NCI-H1436 (cell line): ENCODE data around the gene CCDC106.
A peak's percentile ranks its signal among the peaks of the same experiment; 100 is the strongest.

Experiments
- DNase-seq: peaks from one replicate; lab custom pipeline; 2025; lab: John Stamatoyannopoulos, UW

Gene CCDC106

DNA sequence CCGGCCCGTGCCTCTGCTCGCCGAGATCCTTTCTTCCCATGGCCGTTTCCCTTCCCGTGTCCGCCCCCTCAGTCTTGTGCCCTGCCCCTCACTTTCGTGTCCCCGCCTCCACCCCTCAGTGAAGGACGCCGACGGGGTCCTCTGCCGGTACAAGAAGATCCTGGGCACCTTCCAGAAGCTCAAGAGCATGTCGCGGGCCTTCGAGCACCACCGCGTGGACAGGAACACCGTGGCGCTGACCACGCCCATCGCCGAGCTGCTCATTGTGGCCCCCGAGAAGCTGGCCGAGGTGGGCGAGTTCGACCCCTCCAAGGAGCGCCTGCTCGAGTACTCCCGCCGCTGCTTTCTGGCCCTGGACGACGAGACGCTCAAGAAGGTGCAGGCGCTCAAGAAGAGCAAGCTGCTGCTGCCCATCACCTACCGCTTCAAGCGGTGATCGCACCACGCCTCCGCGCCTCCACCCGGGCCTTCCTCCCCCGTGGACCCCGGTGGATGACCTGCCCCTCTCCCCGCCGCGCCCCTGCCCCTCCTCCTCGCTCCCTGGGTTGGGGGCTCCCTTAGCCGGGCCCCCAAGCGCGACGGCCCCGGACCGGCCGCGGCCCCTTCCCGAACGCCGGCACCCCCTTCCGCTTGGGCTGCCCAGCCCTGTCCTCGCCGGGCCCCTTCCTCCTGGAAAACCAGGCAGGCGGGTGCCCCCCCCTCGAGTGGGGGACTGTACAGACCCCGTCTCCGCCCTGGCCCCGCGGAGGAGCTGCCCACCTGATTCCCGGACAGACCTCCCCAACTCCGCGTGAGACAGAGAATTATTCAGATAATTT lies 4.5 kb downstream of the CCDC106 start:
- no peak for DNase-seq

DNA sequence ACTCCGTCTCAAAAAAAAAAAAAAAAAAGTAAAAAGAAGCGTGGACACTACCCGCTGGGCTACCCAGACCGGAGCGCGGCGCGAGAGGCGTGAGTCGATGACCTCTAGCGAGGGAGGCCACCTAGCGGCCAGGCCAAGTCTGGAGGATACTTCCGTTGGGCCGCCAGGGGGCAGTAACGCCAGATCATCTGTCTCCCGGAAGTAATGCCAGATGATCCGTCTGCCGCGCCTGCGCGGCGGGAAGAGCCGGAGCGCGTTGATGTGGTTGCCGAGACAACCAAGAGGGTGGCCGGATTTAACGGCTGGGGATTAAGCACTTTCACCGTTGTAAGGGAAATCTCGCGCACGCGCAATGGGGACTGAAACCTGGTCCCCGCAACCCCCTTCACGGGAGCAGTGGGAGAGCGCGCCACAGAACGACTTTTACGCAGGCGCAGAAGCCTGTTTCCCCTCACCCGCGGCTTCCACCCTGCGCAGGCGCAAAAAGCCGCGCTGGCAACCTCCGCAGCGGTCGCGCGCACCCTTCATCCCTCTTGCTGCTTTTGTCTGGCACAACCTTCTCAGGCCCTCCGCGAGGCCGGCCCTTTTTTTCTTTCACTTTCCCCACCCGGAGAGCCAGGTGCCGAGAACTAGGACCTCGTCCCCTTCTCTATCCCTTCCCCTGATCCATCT lies 5.8 kb downstream of the CCDC106 start:
- peak; percentile 99 for DNase-seq

DNA sequence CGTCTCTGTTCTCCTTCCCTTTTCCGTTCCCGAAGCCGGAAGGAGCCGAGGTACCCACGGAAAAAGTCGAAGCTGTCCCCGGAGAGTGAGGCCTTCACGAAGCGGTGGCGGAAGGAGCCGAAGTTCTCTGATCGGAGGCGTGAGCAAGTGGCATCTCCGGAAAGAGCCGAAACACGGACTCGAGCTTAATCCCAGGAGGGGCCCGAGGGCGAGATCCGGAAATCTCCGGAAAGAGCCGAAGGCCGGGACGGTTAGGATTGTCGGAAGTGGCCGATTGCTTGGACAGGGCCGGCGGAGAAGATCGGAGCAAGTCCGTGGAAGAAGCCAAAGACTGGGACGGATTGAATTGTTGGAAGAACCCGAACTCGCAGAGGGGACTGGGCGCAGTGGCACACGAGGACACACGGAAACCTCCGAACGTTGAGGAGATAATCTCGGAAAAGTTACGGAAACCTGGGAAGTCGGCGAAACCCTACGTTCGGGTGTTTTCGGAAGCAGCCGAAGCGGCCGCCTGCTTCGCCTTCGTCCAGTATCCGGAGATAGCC lies 6.4 kb downstream of the CCDC106 start:
- DNase-seq, result peak; percentile 100

DNA sequence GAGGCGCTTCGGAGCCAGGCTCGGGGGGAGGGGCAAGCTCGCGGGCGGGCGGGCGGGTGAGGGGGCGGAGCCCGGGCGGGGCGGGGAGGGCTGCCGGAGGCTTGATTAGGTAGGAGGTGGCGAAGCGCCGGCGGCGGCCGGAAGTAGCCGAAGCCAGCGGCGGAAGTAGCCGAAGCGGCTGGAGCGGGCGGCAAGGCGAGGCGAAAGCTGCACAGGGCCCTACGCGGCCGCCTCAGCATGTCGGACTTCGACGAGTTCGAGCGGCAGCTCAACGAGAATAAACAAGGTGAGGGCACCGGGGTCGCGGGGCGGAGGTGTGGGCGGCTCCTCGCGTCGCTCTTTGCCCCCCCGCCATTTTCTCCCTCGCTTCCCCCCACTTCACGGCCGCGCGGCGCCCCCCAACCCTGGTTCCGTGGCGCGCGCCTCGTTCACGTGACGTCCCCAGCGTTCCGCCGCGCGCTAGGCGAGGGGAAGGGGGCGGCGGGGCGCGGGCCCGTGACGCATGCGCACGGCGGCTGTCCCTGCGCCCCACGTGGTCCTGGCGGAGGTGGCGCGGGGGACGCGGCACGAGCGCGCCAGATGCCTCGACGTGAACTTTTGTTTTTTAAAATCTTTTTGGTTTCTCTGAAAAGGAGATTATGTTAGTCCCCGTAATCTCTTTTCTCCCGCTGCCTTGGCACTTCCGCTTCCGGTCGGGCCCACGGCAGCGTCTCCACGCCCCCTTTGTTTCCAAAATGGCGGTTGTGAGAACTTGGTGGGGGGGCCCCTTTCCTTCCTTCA lies 7.0 kb downstream of the CCDC106 start, which contains the start of gene U2AF2:
TSS of gene U2AF2 (plus strand) at position 168 of the 780 bp plus-strand sequence. CDS start at position 238, 70 bp downstream.
- DNase-seq, result peak; percentile 97

DNA sequence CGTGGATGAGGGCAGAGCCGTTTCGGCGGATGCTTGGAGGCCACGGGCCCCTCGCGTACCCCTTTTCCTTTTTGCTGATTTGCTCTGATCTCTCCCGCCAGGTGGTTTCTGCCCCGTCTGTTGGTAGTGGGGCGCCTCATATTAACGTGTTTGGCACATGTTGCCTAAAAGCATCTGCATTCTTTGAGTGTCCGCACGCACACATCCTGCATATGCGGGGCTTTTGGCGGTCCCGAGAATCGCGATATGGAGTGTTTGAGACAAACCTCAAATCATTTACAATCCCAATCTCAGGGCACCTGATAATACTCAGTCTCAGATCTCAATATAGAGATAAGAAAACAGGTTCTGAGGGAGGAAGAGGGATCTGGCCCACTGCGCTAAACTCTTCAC lies 7.6 kb downstream of the CCDC106 start:
- no peak for DNase-seq

DNA sequence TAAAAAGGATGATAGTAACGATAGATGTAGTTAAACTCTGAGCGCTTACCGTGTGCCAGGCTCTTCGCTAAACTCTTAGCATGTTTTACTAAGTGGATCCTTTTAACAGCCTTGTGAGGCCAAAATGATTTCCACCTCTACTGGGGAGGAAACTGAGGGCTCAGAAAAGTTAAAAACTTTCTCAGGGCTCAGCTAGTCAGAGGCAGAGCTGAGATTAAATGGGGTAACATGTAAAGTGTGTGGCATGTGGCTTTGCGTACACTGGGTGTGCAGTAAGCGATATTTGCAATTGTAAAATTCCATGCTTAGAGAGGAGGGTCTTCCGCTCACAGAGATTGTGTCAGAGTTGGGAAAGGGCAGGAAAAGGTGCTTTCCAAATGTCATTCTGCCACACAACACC lies 8.5 kb downstream of the CCDC106 start:
- DNase-seq, result no peak

DNA sequence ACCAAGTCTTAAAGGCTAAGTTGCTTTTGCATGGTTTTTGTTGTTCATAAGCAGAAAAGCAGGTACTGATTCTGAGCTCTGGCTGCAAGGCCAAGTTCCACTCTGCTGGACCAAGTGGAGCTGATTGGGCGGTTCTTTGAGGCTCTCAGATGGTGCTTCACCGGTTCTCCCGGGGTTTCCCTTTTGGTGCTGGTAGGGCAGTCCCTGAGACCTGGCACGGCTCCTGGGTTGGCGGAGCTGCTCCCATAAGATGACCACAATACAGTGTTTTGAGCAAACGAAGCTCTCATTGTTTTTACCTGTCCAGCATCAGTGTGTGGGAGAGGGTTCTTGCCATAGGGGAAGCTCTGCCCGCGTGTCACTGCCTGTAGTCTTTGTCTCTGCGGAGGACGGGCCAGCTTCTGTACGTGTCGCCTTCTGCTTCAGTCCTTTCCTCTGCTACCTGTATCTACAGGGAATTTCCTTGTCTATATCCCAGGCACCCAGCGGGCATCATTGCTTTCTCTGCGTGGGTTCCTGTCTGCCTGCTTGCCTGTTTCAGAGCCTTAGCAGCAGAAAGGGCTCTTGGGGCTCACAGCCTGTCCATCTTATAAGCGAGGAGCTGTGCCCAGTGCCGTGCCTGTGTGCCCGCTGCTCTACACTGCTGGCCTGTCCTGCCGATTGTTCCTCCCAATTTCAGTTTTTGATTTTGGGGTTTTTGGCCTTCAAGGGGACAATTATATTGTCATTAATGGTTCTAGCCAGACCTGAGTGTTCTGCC lies 9.2 kb downstream of the CCDC106 start:
- DNase-seq, result no peak

DNA sequence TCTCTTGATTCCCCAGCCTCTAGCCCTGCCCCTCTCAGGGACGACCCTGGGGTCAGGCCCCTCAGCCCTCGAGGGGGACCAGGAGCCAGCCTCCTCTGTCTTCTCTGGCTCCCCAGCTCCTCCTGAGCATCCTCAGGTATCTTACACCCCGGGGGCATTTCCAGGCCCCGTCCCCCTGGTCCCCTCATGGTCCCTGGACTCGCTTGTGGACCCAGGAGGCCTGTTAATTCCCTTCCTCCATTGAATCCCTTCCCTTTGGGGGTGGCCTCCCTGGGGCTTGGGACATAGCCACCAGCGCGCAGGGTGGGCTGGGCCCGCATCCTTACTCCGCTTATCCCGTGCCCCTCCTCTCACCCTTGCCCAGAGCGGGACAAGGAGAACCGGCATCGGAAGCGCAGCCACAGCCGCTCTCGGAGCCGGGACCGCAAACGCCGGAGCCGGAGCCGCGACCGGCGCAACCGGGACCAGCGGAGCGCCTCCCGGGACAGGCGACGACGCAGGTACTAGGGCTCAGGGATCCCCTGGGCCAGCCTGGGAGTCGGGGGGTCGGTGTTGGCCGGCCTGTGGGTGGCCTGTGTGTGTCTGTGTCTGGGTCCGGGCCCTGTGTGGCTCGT lies 10.9 kb downstream of the CCDC106 start:
- no peak for DNase-seq

DNA sequence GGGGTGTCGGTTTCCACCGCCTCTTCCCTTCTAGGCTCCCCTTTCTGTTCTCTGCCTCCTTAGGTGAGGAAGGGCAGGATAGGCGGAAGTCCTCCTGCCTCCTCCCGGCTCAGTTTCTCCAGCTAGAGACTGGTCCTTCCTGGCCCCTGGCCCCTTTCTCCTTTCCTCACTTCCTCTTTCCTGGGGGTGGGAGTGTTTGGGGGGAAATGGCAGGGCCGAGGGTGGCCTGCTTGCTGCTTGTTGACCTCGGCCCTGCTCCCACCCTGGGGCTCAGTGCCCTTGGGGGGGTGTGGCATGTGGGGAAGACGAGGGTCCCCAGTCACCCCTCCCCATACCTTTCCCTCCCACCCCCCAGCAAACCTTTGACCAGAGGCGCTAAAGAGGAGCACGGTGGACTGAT lies 11.8 kb downstream of the CCDC106 start:
- no peak for DNase-seq

DNA sequence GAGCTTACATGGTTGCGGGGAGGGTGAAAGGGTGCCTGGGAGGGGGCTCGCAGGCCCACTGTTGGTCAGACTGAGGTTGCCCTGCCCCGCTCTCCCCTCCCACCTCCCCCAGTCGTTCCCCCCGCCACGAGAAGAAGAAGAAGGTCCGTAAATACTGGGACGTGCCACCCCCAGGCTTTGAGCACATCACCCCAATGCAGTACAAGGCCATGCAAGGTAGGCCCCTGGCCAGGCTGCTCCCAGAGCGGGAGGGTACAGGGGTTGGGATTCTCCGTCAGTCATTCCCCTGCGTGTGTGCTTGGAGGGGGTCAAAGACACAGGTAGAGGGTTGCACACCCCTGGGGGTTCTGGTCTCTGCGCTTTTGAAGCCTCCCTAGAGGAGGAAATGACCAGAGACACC lies 12.4 kb downstream of the CCDC106 start:
- no peak for DNase-seq

DNA sequence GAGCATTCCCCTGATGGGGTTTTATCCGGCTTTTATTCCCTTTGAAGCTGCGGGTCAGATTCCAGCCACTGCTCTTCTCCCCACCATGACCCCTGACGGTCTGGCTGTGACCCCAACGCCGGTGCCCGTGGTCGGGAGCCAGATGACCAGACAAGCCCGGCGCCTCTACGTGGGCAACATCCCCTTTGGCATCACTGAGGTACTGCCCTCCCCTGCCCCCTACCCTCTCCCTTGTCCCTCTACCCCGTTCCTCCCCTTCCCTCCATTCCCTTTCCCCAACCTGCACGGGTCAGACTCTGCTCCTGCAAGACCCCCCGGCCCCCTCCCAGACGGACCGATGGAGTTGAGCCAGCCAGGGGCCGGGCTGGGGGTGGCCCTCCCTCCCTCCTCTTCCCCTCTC lies 13.0 kb downstream of the CCDC106 start:
- DNase-seq, result no peak

DNA sequence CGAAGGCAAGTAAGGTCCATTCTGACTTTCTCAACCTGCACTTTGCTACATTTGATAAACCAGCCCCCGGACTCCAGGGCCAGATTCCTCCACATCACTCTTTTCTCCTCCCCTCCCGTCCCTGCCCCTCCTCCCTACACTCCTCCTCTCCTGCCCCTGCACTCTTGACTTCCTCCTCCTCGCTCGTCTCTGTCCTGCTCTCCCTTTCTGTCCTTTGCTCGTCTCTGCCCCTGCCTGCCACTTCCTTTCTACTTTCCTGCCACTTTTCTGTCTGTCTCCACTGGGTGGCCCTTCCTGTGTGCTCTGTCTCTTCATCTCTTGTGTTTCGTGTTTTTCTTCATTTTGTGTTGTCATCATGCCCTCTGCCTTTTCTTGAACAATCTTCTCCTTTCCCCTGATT lies 13.8 kb downstream of the CCDC106 start:
- no peak for DNase-seq

DNA sequence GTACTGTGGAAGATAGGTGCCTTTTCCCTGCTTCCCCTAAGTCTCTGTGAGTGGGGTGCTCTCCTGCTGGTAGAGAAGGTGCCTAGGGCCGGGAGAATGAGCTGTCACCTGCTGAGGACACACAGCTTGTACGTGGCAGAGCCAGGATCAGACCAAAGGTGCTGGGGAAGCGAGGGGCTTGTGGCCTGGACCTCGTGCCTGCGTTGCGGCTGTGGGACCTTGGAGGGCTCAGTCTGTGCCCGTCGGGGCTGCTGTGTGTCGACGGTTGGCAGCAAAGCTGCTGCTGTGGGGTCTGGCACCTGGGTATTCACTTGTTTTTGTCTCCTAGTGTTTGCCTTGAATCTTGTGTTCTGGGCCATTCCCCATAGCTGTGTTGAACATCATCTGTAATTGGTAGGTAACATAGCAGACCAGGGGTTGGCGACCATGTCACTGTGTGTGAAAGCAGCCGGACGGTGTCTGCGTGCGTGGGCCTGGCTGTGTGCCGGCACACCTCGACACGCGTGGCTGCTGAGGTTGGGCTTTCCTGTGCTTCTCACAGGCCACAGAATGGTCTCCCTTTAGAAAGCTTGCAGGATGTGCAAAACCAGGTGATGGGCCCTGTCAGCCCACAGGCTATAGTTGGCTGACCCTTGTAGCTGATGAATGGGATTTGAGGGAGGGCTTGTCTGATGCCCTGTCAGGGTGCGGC lies 16.0 kb downstream of the CCDC106 start:
- DNase-seq, result no peak

DNA sequence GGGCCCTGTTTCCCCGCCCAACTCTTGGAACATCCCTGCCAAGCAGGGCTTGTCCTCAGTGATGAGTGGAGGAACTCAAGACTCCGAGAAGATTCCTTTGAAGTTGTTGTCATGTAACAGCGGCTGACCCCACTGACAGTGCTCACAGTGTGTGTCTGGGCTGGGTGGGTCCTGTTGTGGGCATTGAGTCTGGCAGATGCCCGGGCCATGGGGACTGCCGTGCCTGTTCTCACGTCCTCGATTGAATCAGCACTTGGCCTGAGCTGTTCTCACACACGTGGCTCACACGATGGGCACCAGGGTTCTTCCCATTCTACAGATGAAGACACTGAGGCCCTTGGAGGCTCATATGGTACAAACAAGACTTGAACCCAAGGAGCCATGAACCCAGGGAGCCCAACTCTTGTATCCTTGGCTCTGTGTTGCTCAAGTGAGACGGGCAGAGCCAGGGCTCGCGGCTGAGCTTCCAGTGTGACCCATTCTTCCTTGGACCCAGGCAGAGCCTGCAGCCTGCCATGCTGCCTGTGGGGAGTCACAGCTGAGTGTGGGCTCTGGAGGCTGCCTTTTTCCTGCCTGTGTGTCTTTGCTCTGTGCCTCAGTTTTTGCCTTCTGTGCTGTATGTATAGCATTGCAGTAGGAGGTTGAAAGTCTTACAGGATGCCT lies 18.5 kb downstream of the CCDC106 start:
- DNase-seq, result no peak

DNA sequence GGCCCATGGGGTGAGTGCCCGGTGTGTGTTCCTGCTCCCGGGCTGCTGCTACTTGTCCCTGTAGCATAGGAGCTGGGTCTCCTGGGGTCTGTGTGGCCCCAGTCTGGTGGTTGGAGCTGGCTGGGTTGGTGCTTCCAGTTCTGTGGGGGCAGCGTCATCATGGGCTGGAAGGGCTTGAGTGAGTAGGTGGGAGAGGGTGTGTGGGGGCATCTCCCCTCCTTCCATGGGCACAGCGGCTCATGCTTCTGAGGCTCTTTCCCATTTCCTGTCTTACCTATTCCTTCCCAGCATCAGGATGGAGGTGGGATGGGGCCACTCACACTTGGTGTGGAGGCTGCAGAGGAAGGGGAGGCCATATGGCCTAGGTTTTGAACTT lies 19.0 kb downstream of the CCDC106 start:
- no peak for DNase-seq

DNA sequence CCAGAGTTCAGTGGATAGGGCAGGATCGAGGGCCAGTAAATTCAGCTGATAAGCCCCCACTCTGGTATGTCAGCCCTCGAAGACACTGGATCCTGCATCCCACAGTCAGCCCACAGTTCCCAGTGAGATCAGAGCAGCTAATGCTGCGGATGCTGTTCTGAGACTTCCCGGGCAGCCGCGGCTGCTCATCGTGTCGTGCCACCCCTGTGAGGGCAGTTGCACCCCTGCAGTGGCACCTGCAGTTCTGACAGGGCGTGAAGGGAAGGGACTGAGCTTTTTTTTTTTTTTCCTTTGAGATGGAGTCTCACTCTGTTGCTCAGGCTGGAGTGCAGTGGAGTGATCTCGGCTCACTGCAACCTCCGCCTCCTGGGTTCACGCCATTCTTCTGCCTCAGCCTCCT lies 19.5 kb downstream of the CCDC106 start:
- DNase-seq, result no peak

DNA sequence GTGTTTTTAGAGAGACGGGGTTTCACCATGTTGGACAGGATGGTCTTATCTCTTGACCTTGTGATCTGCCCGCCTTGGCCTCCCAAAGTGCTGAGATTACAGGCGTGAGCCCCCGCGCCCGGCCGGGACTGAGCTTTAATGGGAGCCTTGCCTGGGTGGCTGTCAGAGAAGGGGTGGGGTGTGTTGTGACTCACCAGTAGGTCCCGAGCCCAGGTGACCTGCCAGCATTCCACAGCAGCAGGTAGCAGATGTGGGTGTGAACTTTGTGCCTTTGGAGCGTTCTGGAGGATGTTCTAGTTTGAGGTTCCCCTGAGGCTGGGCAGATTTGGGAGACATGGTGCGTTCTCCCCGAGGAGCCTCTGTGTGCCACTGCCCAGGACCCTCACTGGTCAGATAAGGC lies 19.9 kb downstream of the CCDC106 start:
- DNase-seq, result no peak

DNA sequence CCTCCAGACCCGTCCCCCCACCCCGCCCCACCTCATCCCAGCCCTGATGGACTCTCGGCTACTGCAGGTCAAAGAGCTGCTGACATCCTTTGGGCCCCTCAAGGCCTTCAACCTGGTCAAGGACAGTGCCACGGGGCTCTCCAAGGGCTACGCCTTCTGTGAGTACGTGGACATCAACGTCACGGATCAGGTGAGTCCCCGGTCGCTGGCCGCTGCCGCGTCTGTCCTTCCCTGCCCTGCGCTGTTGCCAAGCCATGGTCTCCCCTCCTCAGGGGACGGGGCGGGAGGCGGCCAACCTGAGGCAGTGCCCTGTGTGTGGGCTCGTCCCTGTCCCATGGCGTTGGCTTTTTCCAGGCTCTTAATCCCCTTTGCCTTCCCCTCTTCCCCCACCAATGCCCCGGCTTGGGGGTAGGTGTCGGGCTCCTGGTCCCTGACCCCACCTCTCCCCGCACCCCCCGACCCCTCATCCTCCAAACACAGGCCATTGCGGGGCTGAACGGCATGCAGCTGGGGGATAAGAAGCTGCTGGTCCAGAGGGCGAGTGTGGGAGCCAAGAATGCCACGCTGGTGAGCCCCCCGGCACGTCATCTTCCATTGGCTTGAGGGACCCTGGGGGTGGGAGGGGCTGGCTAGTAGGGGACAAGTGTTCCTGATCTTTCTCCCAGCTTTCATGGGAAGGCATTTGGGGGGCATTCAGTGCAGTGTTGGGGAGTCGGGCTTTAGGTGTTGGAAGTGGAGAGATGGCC lies 20.8 kb downstream of the CCDC106 start:
- no peak for DNase-seq
